ENCODE data around the gene TTC19. TPM values are rescaled to one million over a fixed set of nuclear protein-coding genes. Genes with fewer than 3 reads are reported as not detected.
"Not testable (repeated sequence)": the region's sequence is repeated elsewhere in the genome, so short reads cannot be mapped to it uniquely, and the experiment has no call there.

Gene TTC19
- total RNA-seq, 1 donor from 2014 or later = 35.1 TPM

DNA sequence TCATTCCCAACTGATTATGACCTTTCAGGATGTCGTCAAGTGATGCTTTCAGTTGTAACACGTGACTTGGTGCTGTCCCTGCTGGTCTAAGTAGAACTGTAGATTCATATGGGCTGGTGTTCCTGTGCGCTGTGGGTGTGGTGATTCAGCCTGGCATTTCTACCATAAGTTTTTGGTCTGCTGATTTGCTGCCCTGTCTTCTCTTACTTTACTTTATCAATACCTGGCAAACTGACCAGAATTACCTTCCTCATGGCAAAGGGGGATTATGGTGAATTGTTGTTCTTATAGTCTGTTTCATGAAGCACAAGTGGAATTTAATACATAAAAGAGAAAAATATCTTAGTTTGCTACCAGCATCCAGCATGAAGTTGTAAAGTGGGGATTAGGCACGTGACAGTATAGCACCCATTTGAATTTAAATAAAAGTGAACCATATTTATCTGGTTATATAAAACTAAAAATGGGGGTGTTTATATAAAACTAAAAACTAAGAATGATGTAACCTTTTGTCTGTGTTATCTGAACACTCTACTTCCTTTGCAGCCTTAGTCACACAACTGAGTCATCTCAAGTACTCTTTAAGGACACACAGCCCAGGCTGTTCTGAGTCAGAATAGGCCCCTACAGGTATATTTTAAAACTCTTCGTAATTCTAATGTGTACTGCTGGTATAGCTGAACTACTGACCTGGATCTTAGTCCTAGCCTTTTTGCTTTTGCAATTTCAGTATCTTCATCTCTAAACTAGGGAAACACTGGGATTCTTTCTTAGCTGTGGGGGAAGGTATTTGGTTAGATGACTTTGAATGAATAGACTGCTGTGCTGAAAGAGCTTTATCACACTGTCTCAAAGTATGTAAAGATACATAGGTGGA, 28.3 kb downstream of the TTC19 start:
- peak; percentile 29 to 95 for DNase-seq (ENCODE audit: low read depth in 2 of 2)

DNA sequence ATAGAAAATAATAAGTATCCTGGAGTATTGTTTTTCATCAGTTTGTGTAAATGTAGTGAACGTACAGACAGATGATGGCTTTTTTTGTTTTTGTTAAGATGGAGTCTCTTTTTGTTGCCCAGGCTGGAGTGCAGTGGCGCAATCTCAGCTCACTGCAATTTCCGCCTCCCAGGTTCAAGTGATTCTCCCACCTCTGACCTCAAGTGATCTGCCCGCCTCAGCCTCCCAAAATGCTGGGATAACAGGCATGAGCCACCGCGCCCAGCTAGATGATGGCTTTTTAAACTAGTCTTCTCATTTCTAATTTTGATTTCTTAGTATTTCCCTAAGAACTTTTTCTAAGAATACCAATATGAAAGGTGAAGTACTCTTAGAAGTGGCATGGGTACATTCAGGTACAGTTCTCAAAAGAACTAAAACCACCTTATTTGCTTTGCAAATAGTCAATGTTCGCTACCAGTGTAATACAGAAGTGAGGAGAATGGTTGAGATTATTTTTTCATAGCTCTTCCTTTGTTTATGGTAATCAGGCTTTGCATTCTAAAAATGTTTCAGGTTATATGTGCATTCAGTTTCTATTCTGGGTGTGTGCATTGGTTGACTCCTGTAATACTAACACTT, 34.2 kb downstream of the TTC19 start:
- DNase-seq (ENCODE audit: low read depth in 2 of 2) = no peak

DNA sequence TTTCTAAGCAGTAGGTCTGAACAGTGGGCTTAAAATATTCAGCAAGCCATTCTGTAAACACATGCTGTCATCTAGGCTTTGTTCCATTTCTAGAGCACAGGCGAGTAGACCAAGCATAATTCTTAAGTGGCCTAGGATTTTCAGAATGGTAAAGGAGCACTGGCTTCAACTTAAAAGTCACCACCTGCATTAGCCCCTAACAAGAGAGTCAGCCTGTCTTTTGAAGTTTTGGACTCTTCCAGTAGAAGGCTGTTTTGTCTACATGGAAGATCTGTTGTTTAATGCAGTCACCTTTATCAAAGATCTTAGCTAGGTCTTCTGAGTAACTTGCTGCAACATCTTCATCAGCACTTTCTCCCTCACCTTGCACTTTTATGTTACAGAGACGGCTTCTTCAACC, 36.6 kb downstream of the TTC19 start:
- DNase-seq (ENCODE audit: low read depth in 2 of 2) = no peak

DNA sequence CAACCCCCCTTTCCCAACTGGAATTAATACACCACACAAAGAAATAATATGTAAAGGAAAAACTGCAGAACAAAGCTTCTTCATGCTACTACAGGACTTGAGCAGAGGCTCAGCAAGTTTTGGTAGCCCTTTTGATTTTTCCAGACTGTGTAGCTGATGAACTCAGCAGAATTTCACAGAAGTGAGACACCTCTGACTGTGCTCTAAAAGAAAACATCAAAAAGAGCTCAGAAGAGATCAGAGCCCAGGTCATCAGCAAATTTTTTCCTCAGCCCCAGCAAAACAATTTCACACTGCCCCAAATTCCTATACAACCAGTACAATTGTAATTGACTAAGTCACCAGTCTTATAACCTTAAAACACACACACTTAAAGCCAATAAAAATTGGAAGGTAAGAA, 38.0 kb downstream of the TTC19 start:
- DNase-seq (ENCODE audit: low read depth in 2 of 2) = no peak

DNA sequence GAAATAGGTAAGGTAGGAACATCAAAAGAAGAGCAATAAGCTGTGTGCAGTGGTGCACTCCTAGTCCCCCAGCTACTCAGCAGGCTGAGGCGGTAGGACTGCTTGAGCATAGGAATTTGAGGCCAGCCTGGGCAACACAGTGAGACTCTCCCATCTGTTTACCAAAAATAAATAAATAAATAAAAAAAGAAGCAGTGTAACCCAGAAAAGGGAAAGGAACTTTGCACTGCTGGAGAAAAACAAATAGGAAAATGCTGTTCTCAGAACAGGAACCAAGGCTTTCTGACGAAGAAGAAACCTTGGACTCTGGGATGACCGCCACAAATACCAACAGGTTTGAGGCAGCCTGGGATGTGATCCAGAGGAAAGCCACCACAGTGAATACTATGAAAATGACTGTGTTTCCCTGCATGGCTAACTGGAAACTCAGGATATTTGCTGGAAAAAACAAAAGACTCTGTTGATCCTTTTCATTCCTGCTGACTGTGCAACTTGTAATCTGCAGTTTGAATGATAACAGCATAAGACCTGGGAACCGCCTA, 41.2 kb downstream of the TTC19 start:
- DNase-seq (ENCODE audit: low read depth in 2 of 2) = no peak

DNA sequence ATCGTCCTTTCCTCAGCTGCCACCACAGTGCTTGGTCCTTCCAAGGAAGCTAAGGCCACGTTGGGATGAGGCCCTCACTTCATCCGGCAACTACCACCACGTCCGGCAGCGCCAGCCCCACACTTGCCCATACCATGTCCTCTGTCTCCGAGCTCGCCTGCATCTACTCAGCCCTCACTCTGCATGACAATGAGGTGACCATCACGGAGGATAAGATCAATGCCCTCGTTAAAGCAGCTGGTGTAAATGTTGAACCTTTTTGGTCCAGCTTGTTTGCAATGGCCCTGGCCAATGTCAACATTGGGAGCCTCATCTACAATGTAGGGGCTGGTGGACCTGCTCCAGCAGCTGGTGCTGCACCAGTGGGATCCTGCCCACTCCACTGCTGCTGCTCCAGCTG, 44.9 kb downstream of the TTC19 start:
- no peak for DNase-seq (ENCODE audit: low read depth in 2 of 2)

DNA sequence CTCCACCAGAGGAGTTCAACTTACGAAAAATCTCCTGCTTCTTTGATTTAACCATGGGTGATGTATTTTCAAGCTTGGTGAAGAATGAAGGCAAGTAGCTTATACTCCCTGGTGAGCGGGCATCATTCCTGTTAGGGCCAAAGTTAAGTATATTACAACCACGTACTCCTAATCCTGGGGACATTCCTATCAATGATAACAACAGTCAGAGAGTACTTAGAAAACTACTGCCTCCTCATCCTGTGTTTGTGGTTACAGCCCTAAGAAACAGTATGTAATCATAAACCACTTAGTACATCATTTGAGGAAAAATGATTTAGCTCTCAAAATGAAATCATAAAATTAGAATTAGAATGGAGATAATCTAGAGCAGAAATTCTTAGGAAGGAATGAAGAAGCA, 47.3 kb downstream of the TTC19 start:
- no peak for DNase-seq (ENCODE audit: low read depth in 2 of 2)

DNA sequence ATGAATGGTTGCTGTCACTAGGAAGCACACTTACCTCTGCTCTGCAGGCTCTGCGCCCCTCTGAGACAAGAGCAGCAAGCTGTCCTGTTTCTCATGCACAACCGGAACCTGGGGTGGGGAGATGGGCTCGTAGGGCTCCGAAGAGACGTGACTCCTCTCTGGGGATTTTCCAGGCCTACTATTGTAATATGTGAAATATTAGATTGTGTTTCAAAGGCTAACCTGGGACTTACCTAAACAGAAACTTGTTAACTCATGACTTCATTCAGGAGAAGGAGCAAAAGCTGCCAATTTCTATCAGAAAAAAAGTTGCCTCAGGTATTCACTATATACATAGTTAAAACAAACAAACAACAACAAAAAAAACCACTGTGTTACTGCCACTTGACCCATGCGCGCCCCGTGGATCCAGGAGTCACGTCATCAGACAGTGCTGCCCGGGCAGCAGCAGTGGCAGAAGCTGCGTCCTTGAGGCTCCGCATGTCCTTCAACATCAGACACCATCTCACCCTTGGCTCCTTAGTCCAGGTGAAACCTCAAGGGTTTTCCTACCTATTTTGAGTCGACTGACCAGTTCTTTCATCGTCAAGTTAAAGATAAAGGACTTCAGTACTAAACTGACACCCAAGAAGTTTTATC, 49.3 kb downstream of the TTC19 start:
- no peak for DNase-seq (ENCODE audit: low read depth in 2 of 2)

DNA sequence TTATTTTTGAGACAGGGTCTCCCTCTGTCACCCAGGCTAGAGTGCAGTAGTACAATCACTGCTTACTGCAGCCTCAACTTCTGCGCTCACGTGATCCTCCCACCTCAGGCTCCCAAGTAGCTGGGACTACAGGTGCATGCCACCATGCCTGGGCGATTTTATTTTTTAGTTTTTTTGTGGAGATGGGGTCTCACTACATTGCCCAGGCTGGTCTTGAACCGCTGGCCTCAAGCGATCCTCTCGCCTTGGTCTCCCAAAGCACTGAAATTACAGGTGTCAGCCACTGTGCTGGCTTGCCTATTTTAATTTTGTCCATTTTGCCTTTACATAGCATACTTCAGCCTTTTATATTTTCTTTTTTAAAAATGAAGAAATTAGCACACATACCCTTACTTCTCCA, 51.2 kb downstream of the TTC19 start:
- no peak for DNase-seq (ENCODE audit: low read depth in 2 of 2)

DNA sequence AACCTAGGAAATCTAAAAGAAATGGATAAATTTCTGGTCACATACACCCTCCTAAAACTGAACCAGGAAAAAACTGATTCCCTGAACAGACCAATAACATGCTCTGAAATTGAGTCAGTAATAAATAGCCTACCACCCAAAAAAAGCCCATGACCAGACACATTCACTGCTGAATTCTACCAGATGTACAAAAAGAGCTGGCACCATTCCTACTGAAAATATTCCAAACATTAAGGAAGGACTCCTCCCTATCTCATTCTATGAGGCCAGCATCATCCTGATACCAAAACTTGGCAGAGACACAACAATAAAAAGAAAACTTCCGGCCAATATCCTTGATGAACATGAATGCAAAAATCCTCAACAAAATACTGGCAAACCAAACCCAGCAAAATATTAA, 52.9 kb downstream of the TTC19 start:
- DNase-seq (ENCODE audit: low read depth in 2 of 2) = peak in 1 of 2 donors; percentile 49

DNA sequence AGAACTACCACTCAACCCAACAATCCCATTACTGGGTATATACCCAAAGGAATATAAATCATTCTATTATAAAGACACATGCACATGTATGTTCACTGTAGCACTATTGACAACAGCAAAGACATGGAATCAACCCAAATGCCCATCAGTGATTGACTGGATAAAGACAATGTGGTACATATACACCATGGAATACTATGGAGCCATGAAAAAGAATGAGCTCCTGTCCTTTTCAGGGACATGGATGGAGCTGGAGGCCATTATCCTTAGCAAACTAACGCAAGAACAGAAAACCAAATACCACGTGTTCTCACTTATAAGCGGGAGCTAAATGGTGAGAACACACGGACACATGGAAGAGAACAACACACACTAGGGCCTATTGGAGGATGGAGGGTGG, 55.5 kb downstream of the TTC19 start:
- DNase-seq (ENCODE audit: low read depth in 2 of 2) = not testable (repeated sequence)

DNA sequence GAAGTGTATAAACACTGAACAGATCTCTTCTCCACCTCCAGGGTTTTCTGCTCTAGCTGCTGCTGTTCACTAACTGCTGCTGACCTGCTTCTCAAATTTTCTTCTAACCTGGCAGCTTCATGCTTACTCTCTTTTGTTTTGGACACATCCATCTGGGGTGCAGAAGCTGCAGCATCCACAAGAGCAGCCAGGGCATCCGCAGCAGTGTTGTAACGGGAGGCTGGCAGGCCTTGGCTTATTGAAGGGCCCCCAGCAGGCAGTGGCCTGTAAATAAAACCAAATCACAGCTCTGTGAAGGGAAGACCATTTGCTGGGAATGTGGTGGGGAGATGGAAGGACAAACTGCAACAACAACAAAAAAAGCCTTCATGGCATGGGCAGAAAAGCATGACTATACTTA, 62.0 kb downstream of the TTC19 start:
- DNase-seq (ENCODE audit: low read depth in 2 of 2) = no peak

DNA sequence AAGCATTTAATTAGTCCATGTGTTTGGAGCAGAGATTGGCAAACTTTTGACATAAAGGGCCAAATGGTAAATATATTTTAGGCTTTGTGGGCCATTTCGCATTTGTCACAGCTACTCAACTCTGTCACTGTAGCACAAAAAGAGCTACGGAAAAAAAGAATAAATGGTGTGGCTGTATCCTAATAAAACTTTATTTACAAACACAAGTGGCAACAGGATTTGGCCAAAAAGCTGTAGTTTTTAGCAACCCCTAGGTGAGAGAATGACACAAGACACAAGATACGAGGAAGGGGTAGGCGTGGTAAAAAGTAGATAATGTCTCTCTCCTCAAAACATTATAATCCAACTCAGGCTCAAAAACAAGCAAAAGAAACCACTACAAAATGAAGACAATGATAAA, 66.5 kb downstream of the TTC19 start:
- DNase-seq (ENCODE audit: low read depth in 2 of 2) = no peak

DNA sequence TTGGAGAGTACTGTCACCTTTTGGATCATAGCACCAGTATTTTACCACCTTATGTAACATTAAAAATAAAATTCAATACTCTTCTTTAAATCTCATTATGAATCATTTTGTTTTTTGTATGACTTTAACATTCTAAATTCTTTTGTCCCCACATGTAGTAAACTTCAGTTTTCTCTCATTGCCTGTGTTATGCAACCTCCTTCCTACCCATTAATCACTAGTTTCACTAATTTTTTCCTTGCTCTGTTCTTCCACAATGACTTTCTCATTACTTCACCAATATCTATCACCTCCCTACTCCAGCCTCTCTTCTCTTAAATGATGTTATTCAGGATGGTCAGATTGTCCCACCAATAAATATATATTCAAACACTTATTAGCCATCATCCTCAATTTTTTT, 68.7 kb downstream of the TTC19 start:
- no peak for DNase-seq (ENCODE audit: low read depth in 2 of 2)

DNA sequence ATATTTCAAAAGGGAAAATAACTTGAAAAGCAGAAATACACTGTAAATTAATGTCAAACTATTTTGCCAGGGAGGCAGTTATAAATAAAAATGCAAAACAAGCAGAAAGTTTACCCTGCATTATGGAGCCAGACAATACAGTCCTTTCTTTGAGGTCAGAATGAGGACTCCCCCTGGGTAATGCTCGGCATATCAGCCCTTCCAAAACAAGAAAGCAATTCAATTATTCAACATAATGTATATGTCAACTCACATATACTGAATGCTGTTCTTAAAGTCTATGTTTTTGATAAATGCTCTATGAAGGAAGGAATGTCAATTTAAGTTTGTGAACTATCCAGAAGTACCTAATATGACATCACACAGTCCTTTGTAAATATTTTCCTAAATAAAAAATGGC, 72.4 kb downstream of the TTC19 start:
- DNase-seq (ENCODE audit: low read depth in 2 of 2) = no peak

DNA sequence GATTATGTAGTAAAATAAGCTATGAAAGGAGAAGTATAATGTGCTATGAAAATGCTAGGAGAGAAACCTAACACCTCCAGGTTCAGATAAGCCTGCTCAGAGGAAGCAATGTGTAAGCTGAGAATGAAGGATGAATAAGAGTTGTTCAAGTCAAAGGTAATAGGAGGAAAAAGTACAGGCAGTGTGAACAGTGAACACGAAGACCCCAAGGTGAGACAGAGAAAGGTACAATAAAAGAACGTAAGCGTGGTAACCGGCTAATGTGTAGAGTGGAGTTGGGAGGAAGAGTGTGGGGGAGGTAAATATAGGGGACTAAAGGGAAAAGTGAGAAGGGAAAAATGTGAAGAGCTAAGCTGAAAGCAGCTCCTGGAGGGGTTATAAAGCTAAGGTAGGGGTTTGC, 74.2 kb downstream of the TTC19 start:
- no peak for DNase-seq (ENCODE audit: low read depth in 2 of 2)

DNA sequence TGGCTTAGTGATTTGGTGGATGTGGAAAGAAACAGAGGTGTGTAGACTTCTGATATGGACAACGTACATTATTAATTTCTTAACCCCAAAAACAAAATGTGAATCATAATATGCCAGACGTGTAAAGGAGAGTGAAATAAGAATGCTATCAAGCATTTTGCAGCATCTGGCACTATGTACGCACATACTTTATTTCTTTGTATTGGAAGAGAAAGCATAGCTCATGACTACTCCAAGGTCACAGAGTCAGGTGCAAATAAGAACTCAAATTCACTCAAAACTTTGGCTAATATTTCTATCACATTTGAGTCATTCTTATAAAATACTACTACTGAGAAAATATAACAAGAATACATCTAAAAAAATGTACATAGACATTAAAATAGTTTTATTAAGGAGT, 74.8 kb downstream of the TTC19 start:
- no peak for DNase-seq (ENCODE audit: low read depth in 2 of 2)

DNA sequence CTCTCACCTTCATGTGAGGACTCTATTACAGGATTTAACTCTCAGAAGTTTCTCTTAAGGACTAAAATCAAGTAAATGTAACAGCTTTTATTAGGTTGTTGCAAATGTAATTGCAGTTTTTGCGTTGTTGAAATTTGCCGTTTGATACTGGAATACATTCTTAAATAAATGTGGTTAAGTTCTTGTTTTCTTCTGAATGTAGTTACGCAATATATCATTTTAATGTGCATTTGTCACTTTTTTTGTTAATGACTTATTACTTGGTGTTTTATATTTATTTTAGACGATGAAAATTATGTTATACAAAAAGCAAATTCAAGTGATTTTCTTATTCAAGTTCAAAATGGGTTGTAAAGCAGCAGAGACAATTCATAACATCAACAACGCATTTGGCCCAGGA, 76.3 kb downstream of the TTC19 start:
- DNase-seq (ENCODE audit: low read depth in 2 of 2) = no peak

Data from lung microvascular endothelial cell (primary cell).